GM19099 (cell line): ENCODE data around the gene CIC.

Experiments
- POLR2A ChIP-seq: IDR thresholded peaks from 3 replicates; pipeline ENCODE4 v1.6.1; 2011; ENCODE audit warnings: low read depth; ENCODE audit not compliant: insufficient read length; ENCODE audit errors: extremely low read depth

Gene CIC

DNA sequence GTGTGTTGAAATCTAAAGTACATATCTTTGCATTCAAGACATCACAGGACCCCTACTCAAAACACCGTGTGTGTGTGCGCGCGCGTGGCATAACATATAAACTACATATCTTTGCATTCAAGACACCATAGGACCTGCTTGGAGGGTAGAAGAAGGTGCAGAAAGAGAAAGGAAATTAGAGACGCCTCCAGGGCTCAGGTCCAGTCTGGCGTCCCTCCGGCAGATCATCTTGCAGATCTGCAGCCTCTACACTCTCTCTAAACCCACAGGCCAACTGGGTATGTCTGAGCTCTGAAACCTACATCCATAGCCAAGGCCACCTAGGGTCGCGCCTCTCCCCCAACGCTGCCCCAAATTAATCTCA, 34.0 kb downstream of the CIC start:
- no peak for TF ChIP-seq POLR2A

GRCh38 chr19:42303876-42304275, 34.8 kb downstream of the CIC start:
- no peak for TF ChIP-seq POLR2A

DNA sequence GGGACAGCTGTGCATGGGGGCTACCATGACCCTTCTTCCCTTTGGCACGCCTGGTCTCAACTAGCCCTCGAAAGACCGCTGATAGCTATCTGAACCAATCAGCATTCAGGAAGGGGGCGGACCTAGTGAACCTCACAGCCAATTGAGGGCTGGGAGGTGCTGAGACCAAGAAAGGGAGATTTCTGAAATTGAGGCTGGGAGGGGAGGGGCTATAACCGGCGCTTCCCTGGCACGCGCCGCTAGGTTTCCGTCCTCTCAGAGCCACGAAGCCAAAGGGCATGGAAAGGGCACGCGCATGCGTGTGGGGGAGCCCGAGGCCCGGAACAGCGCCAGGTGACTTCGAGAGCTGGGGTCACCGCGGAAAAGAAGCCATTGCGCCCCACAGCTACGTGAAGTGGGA, 37.6 kb downstream of the CIC start:
- no peak for TF ChIP-seq POLR2A

DNA sequence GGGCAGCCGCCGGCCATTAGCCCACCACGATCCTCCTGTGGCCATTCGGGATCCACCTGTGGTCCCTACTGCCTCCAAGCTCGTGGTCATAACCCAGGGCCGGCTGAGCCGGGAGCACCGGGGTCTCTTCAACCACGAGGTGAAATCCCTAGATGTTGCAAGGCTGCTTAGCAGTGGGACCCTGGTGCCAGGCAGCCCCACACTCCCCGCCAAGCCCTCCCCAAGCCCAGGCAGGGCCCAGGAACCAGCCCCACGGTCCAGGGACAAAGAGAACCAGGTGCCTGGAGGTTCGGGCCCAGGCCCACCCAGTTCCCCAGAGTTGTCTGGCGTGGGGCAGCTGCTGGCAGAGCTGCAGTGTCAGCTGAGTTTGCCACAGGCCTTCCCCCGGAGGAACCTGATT, 40.6 kb downstream of the CIC start:
- TF ChIP-seq POLR2A: no peak

DNA sequence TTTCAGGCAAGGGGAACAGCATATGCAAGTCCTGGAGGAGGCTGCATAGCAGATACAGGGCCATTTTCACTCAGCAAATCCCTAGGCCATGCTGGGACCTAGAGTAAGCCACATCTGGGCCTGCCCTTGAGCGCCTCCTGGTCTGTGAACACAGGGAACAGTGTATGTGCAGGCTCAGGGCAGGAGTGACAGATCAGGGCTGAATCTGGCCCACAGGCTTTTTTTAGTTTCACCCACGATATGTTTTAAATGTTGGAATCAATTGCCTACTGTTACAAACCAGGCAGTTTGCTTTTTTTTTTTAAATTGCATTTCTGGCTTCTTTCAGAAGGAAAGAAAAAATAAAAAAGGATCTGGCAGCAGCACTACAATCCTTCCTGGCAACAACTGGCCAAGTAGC, 42.6 kb downstream of the CIC start:
- TF ChIP-seq POLR2A: no peak

DNA sequence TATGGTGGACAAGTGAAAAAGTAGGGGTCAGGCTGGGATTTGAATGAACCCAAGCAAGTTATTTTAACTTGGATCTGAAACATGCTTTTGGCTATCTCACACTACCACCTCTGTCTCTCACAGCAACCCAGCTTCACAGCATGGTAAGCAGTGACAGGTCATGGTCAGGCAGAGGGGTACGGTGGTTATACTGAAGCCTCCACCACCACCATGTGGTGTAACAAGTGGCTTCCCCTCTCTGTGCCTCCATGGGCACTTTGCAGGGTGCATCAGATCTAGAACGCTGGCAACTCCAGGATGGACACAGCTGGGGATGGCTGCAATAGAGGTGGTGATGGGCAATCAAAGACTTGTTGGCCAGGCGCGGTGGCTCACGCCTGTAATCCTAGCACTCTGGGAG, 43.3 kb downstream of the CIC start:
- no peak for TF ChIP-seq POLR2A

- no peak for TF ChIP-seq POLR2A
Observed at GRCh38 chr19:42313096-42313839, 44.2 kb downstream of the CIC start, which contains the start of gene TMEM145. Gene TMEM145, plus strand, starts transcription at chr19:42313309. Its CDS starts 68 bp downstream, at chr19:42313377.

- no peak for TF ChIP-seq POLR2A
Observed at GRCh38 chr19:42313840-42314755, 45.0 kb downstream of the CIC start.

- TF ChIP-seq POLR2A: no peak
Observed at GRCh38 chr19:42315024-42315423, 46.0 kb downstream of the CIC start.

GRCh38 chr19:42316223-42317211, 47.5 kb downstream of the CIC start:
- peak; percentile 62 for TF ChIP-seq POLR2A

- no peak for TF ChIP-seq POLR2A
Observed at GRCh38 chr19:42317535-42317934, 48.5 kb downstream of the CIC start.

DNA sequence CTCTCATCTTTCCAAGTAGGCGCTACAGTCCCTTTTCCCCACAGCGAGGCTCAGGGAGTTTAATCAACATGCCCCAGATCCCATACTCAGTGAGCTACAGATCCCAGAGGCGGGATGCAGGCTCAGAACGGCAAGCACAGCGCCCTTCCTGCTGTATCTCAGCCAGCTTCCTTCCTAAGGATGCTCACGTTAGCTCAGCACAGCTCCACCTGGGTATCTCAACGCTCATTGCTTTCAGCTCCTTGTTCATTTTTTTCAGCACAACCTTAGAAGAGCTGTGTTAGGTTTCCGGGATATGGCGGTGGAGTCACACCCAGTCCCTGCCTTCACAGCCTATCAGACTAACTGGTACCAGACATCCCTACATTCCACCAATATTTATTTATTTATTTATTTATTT, 53.3 kb downstream of the CIC start:
- TF ChIP-seq POLR2A: no peak

- no peak for TF ChIP-seq POLR2A
Observed at GRCh38 chr19:42323473-42323851, 54.4 kb downstream of the CIC start.

GRCh38 chr19:42323852-42324654, 55.0 kb downstream of the CIC start:
- TF ChIP-seq POLR2A: no peak
